Osteoblast (primary cell): ENCODE data around the gene CASP5. TPM values are rescaled to one million over a fixed set of nuclear protein-coding genes. Genes with fewer than 3 reads are reported as not detected.

Experiments used
- DNase-seq: peaks from one replicate; pipeline ENCODE4 v3.0.0; 2011; ENCODE audit warnings: low spot score, mixed read lengths; ENCODE audit not compliant: insufficient read length; ENCODE audit errors: missing footprints
- H2AFZ ChIP-seq: 2 replicates; pipeline ENCODE4 v1.6.0; 2011; ENCODE audit warnings: mild to moderate bottlenecking, low read length
- H3K27ac ChIP-seq: 2 replicates; pipeline ENCODE4 v1.5.1; 2011; ENCODE audit warnings: mild to moderate bottlenecking, low read depth, low read length, moderate library complexity
- H3K27me3 ChIP-seq: 2 replicates; pipeline ENCODE4 v1.6.0; 2012; ENCODE audit warnings: mild to moderate bottlenecking, control low read depth, inconsistent platforms, low read length, moderate library complexity; ENCODE audit not compliant: insufficient read depth
- H3K36me3 ChIP-seq: 2 replicates; pipeline ENCODE4 v1.5.1; 2011; ENCODE audit warnings: mild to moderate bottlenecking, low read length, control low read depth, moderate library complexity; ENCODE audit not compliant: insufficient read depth
- H3K4me1 ChIP-seq: 2 replicates; pipeline ENCODE4 v1.5.1; 2011; ENCODE audit warnings: mild to moderate bottlenecking, low read length, control low read depth, moderate library complexity; ENCODE audit not compliant: insufficient read depth
- H3K4me2 ChIP-seq: 2 replicates; pipeline ENCODE4 v1.6.0; 2011; ENCODE audit warnings: mild to moderate bottlenecking, low read length; ENCODE audit not compliant: insufficient read depth
- H3K4me3 ChIP-seq: fragments of 200-600 bp; sonication (generic); 3 replicates; pipeline ENCODE4 v1.5.1; 2012; ENCODE audit warnings: mild to moderate bottlenecking, low read length, inconsistent platforms; ENCODE audit not compliant: insufficient read depth
- H3K79me2 ChIP-seq: 2 replicates; pipeline ENCODE4 v1.6.0; 2012; ENCODE audit warnings: mild to moderate bottlenecking, low read length, control low read depth, inconsistent platforms; ENCODE audit not compliant: insufficient read depth
- H3K9me3 ChIP-seq: 2 replicates; pipeline ENCODE4 v1.5.1; 2011; ENCODE audit warnings: low read depth, low read length, control low read depth
- H4K20me1 ChIP-seq: 2 replicates; pipeline ENCODE4 v1.6.0; 2012; ENCODE audit warnings: mild to moderate bottlenecking, low read length, control low read depth; ENCODE audit not compliant: insufficient read depth
- CTCF ChIP-seq: IDR thresholded peaks from 2 replicates; pipeline ENCODE4 v1.5.1; 2011; ENCODE audit warnings: mild to moderate bottlenecking, low read depth, low read length, moderate library complexity; ENCODE audit errors: extremely low read depth
- total RNA-seq: library from RNA; depleted of rRNA; stranded (reverse); fragments of >200 nt; gene quantifications from 2 replicates; pipeline ENCODE4 v1.2.3, GENCODE V29; 2012

CASP5 gene
- total RNA-seq, 1 donor = 0.36 TPM

- Histone ChIP-seq H3K27ac (no peak overlapping the region), H2AFZ (no peak overlapping the region), H3K9me3 (no peaks in the 10 kb centered on the region), H3K4me1 (peaks cover 2% of the 10 kb centered on the region), H3K27me3 (no peaks in the 10 kb centered on the region), H3K36me3 (no peaks in the 10 kb centered on the region), H3K4me2 (no peak overlapping the region), H3K4me3 (no peak overlapping the region), H4K20me1 (no peaks in the 10 kb centered on the region), H3K79me2 (no peaks in the 10 kb centered on the region)
- DNase-seq = no peak
- no peak for TF ChIP-seq CTCF
These were observed 10.8 kb upstream of the CASP5 start for GRCh38 chr11:105033781-105034180.

- Histone ChIP-seq H3K4me3 (no peak overlapping the region), H2AFZ (peak overlapping the region; percentile 21), H3K27ac (no peak overlapping the region), H3K4me1 (peaks cover 2% of the 10 kb centered on the region), H3K4me2 (no peak overlapping the region), H3K79me2 (no peaks in the 10 kb centered on the region), H3K36me3 (no peaks in the 10 kb centered on the region), H4K20me1 (no peaks in the 10 kb centered on the region), H3K9me3 (no peaks in the 10 kb centered on the region), H3K27me3 (no peaks in the 10 kb centered on the region)
- TF ChIP-seq CTCF = no peak
- DNase-seq = no peak
These were observed 10.4 kb upstream of the CASP5 start for GRCh38 chr11:105033343-105033742.

- H3K4me3 ChIP-seq = no peak overlapping the region
- DNase-seq = no peak
- no peaks in the 10 kb centered on the region for H3K36me3 ChIP-seq
- peaks cover 2% of the 10 kb centered on the region for H3K4me1 ChIP-seq
- H3K4me2 ChIP-seq = no peak overlapping the region
- TF ChIP-seq CTCF = no peak
- H3K27me3 ChIP-seq = no peaks in the 10 kb centered on the region
- H2AFZ ChIP-seq = no peak overlapping the region
- H3K9me3 ChIP-seq = no peaks in the 10 kb centered on the region
- no peaks in the 10 kb centered on the region for H3K79me2 ChIP-seq
- H4K20me1 ChIP-seq = no peaks in the 10 kb centered on the region
- no peak overlapping the region for H3K27ac ChIP-seq
These were observed 9.5 kb upstream of the CASP5 start for GRCh38 chr11:105032495-105032894.

GRCh38 chr11:105027678-105028077 lies 4.7 kb upstream of the CASP5 start:
- Histone ChIP-seq H3K9me3 (no peaks in the 10 kb centered on the region), H3K79me2 (no peaks in the 10 kb centered on the region), H3K4me3 (no peak overlapping the region), H3K27me3 (no peaks in the 10 kb centered on the region), H3K36me3 (no peaks in the 10 kb centered on the region), H4K20me1 (no peaks in the 10 kb centered on the region), H3K4me1 (no peaks in the 10 kb centered on the region), H3K4me2 (no peak overlapping the region), H2AFZ (no peak overlapping the region), H3K27ac (no peak overlapping the region)
- no peak for DNase-seq
- no peak for TF ChIP-seq CTCF
